Fibroblast of peridontal ligament (primary cell): ENCODE measurements around the gene OR14A2.
"Not testable (repeated sequence)": the region's sequence is repeated elsewhere in the genome, so short reads cannot be mapped to it uniquely, and the experiment has no call there.

Source experiments
- DNase-seq: peaks from one replicate; pipeline ENCODE4 v3.0.0-alpha.2; 2010; ENCODE audit errors: extremely low read depth

The OR14A2 gene

GRCh38 chr1:247748041-247748440, at the start of gene OR14A2:
OR14A2 (minus strand) TSS chr1:247748141.
- DNase-seq = no peak

GRCh38 chr1:247797518-247797917, 49.6 kb upstream of the OR14A2 start:
- DNase-seq = no peak

- DNase-seq = no peak
These were observed 21.7 kb upstream of the OR14A2 start for GRCh38 chr1:247769603-247770002.

- DNase-seq = no peak
These were observed 12.5 kb upstream of the OR14A2 start, which contains the start of gene OR1C1 for GRCh38 chr1:247760456-247760855. OR1C1 (minus strand) TSS chr1:247760556; CDS start chr1:247758406, 2,150 bp downstream.

- not testable (repeated sequence) for DNase-seq
These were observed 6.4 kb upstream of the OR14A2 start for GRCh38 chr1:247754311-247754710.

GRCh38 chr1:247749870-247750269, 1.9 kb upstream of the OR14A2 start:
- no peak for DNase-seq

- DNase-seq = no peak
These were observed 325 bp downstream of the OR14A2 start for GRCh38 chr1:247747616-247748015.

GRCh38 chr1:247746391-247746935, 1.5 kb downstream of the OR14A2 start:
- DNase-seq = no peak

GRCh38 chr1:247742215-247742760, 5.7 kb downstream of the OR14A2 start:
- DNase-seq = not testable (repeated sequence)

- no peak for DNase-seq
These were observed 6.2 kb downstream of the OR14A2 start for GRCh38 chr1:247741756-247742155.

GRCh38 chr1:247740721-247741120, 7.2 kb downstream of the OR14A2 start:
- DNase-seq = no peak

GRCh38 chr1:247738315-247738714, 9.6 kb downstream of the OR14A2 start, which contains the start of gene OR14K1:
OR14K1 (plus strand) TSS chr1:247738615; CDS start chr1:247738615, 0 bp downstream.
- no peak for DNase-seq

- DNase-seq = no peak
These were observed 26.7 kb downstream of the OR14A2 start for GRCh38 chr1:247721222-247721621.

- no peak for DNase-seq
These were observed 31.4 kb downstream of the OR14A2 start, which contains the start of gene OR6F1 for GRCh38 chr1:247716546-247716945. OR6F1 (minus strand) TSS chr1:247716646; CDS start chr1:247712755, 3,891 bp downstream.

GRCh38 chr1:247713753-247714152, 34.2 kb downstream of the OR14A2 start:
- no peak for DNase-seq

GRCh38 chr1:247710681-247711080, 37.3 kb downstream of the OR14A2 start:
- DNase-seq = not testable (repeated sequence)

- DNase-seq = no peak
These were observed 46.6 kb downstream of the OR14A2 start for GRCh38 chr1:247701338-247701737.

GRCh38 chr1:247681288-247681897, 66.5 kb downstream of the OR14A2 start:
- no peak for DNase-seq

GRCh38 chr1:247680171-247680570, 67.8 kb downstream of the OR14A2 start:
- DNase-seq = no peak

- DNase-seq = no peak
These were observed 68.3 kb downstream of the OR14A2 start, which contains the start of gene OR13G1 for GRCh38 chr1:247679639-247680038. OR13G1 (minus strand) TSS chr1:247679739; CDS start chr1:247673041, 6,698 bp downstream.
